Activated CD4-positive, alpha-beta T cell treated with anti-CD3 and anti-CD28 coated beads for 4 hours (primary cell): ENCODE data around the gene NCCRP1.

ENCODE experiments used
- DNase-seq, 2 donors: peaks; one replicate each; pipeline ENCODE4 v3.0.0-alpha.2; 2020

NCCRP1 gene

DNA sequence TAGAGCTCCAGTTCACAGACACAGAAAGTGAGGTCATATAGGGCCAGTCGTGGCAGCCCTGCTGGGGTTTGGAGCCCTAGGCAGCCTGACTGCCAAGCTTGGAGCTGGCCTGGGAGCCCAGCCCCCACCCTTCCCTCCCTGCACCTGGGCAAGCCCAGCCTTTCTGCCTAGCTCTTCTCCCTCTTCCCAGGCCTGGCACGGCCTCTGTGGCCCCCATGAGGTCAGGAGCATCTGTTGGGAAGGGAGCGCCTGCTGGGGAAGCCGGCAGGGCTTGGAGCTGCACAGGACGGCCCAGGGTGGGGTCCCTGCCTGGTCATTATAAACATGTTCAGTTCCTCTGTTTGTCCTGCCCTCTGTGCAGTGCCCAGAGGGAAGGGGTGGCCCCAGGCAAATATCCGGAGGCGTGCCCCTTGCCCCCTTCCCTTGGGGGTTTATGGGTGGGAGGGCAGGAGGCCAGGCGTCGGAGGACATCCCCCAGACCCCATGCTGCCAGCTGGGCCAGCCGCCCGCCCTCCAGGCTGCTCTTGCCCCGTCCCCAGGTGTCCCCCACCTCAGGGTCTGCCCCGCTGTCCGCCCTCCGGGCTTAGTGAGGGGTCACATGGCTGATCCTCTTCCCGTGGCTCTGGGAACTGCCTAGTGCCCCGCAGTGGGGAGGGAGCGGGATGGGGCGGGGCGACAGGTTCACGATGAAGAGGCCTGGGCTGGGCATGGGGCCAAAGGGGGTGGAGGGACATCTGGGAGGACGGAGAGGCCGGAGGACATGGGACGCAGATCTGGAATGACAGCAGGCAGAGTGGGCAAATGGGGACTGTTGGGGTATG is 30.0 kb upstream of the NCCRP1 start:
- DNase-seq: no peak

DNA sequence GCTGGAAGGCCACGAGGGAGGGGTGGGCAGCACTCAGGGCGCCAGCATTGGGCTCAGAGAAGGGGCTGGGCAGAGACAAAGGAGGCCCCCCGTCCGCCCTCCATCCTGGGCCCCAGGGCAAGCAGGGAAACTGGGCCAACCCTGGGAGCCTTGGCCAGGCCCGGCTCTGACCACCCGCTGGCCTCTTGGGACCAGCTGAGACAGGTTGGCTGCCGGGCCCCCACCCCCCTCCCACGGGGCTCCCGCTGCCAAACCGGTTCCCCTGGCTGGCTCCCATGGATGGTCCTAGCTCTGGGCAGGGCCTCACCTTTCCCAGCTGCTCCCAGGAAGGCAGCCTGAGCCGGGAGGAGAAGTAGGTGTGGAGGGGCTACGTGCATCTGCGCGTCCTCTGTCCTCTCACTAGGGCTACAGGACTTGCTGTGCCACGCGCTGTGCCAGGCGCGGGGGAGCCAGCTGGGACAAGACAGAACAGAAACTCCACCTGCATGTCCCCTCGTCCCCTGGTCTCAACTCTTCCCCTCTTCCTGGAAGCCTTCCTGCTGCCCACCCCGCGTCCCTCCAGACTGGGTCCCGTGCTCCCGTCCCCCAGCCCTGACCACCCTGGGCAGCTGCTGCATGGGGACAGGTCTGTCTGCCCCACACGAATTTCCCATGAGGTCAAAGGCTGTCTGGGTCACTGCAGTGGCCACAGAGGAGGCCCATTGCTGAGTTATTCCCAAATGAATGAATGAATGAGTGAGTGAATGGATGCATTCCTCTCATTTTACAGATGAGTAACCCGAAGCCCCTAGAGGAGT is 29.1 kb upstream of the NCCRP1 start:
- DNase-seq: no peak

DNA sequence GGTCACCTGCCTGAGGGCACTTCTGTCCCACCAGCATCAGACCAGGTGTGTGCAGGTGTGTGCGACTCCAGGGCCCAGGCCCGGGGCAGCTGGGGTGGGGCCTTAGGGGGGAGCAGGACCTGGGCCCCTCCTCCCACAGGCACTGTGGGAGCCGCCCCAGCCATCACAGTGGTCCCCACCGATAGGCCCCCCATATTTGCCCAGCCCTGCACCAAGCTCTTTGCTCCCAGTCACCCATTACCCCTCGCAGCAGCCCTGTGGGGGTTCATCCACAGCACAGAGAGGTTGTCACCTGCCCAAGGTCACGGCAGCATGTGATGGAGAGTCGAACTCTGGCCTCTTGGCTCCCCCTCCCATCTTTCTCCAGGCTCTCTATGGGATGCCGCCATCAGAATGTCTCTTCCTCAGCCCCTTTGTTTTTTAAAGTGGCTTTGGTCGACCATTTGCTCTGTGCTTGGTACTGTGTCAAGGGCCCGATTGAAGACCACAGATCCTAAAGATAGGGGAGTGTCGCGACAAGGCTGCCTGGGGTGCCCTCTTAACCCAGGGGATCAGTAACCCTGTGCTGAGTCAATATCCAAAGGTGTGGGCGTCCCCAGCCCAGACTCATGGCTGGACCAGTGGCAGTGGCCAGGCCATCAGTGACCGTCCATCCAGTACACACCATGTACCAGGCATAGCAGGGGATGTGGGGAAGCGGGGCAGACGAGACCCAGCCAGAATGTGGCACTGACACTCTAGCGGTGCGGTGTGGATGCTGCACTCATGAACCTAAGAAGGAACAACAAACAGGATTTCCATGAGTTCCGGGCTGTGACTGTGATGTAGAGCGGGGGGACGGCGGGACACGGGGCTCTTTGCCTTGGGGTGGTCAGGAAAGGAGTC is 28.3 kb upstream of the NCCRP1 start:
- DNase-seq: no peak

DNA sequence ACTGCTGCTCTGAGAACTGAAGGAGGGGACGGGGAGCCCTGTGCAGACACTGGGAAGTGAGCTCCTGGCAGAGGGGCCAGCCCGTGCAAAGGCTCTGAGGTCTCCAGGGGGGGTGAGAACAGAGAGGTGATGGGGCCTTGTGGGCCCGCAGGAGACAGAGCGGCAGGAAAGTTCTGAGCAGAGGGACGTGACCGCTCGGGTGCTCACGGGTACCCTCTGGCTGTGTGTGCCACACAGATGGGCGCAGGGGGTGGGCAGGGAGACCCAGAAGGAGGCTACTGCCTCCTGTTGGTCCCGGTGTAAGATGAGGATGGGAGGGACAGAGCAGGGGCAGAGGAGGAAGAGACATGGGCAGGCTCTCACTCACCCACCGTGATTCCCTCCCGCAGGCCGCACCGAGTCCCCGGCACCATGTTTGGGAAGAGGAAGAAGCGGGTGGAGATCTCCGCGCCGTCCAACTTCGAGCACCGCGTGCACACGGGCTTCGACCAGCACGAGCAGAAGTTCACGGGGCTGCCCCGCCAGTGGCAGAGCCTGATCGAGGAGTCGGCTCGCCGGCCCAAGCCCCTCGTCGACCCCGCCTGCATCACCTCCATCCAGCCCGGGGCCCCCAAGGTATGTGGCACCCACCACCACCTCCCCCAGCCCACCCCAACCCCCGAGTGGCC is 27.5 kb upstream of the NCCRP1 start:
- DNase-seq: no peak

DNA sequence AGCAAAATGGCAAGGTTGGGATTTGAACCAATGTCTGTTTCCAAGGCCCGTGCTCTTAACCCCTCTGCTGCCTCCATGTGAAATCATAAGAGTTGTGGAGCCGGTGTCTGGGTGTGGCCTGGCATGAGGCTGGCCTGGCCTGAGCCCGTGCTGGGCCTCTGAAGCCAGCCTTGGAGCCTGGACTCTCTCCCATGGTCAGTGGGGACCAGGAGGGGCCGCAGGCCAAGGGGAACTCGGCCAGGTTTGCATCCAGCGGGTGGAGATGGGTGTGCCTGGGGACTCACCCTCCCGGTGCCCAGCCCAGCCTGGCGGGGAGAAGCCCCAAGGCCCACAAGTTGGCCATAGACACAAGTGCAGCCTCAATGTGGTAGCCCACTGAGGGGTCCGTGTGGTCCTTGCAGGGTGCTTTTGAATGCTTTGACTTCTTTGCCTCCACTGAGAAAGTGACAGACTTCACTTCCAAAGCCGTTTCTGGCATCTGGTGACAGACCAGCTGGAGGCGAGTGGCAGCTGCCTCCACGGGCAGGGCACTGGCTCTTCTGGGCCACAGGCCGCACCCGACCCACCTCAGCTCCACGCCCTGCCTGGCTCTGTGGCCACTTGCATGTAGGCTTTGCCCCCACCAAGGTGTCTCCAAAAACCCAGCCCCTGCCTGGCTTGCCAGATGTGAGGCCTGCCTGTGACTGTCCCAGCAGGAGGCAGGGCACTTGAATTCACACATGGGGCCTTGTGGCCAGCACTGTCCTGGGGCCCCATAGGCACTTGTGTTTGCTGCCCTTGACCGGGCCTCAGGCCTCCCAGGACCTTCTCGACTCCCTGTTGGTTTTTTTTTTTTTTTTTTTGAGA is 26.2 kb upstream of the NCCRP1 start:
- no peak for DNase-seq

DNA sequence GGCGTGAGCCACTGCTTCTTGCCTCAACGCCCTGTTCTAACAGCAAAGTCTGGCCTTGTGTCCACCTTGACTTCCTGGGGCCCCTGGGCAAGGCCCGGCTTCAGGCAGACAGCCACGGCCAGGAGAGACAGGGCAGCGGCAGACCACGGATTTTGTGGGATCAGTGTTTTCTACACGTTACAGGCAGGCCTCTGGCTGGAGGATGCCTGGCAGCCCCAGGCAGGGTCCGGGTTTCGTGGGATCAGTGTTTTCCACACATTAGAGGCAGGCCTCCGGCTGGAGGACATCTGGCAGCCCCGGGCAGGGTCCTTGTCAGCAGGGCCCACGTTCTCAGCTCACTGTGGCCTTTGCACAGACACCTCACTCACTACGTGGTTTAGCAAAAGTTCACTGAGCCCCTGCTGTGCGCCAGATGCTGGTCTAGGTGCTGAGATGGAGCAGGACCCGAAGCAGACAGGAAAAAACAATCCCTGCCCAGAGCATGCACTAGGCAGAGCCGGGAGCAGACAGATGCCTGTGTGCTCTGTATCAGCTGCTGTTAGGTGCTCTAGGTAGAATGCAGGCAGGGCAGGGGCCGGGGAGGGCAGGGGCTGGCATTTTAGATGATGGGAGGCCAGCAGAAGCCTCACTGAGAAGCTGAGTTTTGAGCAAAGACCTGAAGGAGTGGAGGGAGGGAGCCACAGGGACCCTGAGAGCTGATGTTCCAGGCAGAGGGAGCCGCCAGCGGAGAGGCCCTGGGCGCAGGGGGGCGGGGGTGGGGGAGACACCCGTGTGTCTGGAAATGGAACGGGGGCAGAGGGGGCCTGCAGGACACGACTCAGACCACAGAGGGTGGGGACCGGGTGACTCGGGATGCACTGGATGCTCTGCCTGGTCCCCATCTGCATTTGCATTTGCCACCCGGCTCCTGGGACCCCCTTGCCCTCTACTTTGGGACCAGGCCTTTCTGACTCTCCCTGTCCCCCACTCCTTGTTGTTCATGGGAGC is 25.0 kb upstream of the NCCRP1 start:
- DNase-seq: no peak

DNA sequence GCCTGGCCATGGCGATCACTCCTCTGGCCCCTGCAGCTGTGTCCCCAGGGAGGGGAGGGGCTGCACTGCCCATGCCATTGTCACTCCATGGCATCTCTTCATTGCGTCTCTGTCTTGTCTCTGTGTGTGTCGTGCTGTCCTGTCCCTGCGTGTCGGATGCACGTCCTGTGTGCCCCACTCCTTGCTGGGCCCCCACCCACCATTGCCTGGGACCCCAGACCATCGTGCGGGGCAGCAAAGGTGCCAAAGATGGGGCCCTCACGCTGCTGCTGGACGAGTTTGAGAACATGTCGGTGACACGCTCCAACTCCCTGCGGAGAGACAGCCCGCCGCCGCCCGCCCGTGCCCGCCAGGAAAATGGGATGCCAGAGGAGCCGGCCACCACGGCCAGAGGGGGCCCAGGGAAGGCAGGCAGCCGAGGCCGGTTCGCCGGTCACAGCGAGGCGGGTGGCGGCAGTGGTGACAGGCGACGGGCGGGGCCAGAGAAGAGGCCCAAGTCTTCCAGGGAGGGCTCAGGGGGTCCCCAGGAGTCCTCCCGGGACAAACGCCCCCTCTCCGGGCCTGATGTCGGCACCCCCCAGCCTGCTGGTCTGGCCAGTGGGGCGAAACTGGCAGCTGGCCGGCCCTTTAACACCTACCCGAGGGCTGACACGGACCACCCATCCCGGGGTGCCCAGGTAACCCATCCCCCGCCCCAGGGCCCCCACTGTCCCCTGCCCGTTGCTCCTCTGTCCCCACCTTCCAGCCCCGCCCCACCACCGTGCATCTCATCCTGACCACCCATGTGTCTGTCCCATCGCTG is 23.9 kb upstream of the NCCRP1 start:
- DNase-seq: no peak

DNA sequence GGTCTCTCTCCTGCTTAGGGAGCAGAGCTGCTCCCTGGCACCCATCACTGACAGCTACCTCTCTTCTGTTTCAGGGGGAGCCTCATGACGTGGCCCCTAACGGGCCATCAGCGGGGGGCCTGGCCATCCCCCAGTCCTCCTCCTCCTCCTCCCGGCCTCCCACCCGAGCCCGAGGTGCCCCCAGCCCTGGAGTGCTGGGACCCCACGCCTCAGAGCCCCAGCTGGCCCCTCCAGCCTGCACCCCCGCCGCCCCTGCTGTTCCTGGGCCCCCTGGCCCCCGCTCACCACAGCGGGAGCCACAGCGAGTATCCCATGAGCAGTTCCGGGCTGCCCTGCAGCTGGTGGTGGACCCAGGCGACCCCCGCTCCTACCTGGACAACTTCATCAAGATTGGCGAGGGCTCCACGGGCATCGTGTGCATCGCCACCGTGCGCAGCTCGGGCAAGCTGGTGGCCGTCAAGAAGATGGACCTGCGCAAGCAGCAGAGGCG is 23.2 kb upstream of the NCCRP1 start:
- no peak for DNase-seq

DNA sequence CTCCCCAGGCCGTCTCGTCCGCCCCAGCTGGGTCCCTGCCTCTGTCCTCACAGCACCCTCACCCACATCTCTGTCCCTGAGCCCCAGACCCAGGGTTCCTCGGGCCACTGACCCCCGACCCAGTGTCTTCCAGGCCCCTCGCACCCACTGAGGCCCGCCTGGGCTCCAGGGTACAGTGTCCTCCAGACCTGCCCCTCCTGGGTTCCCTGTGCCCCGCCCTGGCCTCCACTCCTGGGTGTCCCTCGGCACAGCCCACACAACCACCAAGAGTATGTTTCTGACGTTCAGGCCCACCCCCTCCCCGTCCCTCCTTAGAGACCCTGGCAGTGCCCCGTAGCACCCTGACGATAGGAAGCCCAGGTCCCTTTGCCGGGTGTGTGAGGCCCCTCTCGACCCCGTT is 22.6 kb upstream of the NCCRP1 start:
- no peak for DNase-seq

DNA sequence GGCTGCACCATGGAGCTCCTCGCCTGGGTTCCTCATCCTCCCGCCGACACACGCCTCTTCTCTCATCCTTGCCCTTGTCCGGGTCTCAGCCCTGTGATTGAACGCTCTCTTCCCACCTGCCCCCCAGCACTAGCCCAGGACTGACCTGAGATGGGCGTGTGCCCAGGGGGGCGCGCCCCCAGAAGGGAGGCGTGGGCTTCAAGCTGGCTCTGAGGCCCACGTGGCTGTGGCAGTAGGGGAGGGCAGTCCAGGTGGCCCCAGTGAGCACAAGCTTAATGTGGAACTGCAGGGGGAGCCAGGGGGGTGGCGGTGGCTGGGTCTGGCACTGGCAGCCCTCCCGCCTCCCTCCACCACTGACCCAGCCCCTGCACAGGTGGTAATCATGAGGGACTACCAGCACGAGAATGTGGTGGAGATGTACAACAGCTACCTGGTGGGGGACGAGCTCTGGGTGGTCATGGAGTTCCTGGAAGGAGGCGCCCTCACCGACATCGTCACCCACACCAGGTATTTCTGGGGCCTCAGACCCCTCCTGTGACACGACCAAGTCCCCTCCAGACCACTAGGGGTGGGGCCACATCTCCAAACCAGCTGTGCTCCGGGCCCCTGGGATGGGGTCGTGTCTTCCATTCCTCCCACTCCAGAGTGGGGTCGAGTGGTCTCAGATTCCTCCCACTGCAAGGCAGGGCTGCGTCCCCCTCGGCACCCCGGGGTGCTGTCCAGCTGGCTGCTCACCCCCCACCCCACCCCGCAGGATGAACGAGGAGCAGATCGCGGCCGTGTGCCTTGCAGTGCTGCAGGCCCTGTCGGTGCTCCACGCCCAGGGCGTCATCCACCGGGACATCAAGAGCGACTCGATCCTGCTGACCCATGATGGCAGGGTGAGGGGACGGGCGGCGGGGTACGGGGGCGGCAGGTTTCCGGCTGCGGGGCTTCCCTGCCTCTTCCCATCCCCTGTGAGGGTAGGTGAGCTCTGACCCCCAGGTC is 21.9 kb upstream of the NCCRP1 start:
- DNase-seq: no peak

DNA sequence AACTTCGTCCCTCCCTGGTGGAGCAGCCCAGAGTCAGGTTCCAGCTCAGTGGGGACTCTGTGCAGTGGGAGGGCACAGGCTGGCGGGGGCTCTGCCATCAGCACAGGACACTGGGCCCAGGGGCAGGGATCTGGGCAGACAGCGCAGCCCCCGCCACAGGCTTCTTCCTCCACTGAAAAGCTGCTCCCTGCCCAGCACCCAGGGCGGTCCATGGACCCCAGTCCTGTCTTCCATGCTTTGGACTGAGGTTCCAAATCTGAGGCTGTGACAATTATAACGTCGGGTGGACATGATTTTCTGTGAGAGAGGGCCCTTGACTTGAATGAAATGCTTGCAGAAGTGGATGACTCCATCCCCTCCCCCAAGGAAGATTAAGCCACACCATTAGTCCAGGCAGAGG is 21.2 kb upstream of the NCCRP1 start:
- no peak for DNase-seq

DNA sequence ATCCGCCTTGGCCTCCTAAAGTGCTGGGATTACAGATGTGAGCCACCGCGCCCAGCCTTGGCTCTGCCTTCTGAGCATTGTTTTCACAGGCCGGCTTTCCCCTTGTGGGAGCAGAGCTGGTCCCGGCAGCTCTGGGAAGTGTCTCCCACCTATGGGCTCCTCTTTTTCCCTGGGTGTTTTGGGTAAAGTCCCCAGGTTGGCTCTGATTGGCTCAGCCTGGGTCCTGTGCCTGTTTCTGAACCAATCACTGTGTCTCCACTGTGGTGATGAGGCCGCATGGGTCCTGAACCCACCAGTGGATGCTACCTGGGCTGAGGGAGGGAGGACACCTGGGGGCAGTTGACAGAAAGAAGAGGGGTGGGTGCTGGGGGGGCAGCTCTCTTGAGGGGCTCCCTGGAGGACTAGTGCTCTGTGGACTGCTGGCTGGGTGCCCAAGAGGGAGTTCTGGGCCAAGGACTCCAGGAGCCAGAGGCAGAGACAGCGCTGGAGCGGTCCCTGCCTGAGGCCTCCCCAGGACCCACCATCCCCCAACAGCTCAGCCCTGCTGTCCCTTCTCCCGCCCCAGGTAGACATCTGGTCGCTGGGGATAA is 19.6 kb upstream of the NCCRP1 start:
- no peak for DNase-seq

DNA sequence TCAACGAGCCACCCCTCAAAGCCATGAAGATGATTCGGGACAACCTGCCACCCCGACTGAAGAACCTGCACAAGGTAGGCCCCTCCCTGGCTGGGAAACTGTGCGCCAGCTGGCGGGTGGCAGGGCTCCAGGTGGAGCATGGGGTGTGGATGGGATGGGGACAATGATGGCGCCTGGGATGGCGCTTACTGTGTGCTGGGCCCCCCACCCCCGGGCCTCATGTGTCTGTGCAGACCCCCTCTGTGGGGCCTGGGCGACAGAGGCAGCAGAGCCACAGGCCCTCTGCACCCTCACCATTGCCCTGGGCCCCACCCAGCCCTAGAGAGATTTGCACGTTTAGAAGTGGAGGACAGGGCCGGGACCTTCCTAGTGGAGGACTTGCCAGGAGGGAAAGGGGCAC is 19.0 kb upstream of the NCCRP1 start:
- no peak for DNase-seq

DNA sequence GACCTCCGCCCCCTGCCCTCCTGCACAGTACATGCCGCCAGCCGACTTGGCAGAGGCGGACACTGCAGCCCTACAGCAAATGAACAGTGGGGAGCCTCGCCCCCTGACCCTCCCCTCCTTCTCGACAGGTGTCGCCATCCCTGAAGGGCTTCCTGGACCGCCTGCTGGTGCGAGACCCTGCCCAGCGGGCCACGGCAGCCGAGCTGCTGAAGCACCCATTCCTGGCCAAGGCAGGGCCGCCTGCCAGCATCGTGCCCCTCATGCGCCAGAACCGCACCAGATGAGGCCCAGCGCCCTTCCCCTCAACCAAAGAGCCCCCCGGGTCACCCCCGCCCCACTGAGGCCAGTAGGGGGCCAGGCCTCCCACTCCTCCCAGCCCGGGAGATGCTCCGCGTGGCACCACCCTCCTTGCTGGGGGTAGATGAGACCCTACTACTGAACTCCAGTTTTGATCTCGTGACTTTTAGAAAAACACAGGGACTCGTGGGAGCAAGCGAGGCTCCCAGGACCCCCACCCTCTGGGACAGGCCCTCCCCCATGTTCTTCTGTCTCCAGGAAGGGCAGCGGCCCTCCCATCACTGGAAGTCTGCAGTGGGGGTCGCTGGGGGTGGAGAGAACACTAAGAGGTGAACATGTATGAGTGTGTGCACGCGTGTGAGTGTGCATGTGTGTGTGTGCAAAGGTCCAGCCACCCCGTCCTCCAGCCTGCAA is 18.3 kb upstream of the NCCRP1 start:
- no peak for DNase-seq

DNA sequence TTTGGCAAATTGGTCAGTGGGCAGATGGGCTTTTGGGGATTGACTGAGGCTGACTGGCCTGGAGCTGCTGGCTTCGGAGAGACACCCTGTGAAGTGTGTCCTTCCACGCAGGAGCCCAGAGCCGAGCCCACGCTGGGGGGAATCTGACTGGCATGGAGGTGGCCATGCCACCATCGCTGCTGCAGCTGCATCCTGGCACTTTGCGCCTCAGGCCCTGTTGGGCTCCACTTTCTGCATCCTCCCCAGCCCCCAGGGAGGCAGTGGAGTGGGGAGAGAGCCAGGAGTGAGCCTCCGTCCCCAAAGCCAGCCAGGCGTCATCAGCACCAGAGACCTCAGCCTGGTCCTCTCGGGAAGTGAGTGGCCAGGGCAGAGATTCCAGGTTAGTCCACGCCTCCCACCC is 17.0 kb upstream of the NCCRP1 start:
- no peak for DNase-seq

DNA sequence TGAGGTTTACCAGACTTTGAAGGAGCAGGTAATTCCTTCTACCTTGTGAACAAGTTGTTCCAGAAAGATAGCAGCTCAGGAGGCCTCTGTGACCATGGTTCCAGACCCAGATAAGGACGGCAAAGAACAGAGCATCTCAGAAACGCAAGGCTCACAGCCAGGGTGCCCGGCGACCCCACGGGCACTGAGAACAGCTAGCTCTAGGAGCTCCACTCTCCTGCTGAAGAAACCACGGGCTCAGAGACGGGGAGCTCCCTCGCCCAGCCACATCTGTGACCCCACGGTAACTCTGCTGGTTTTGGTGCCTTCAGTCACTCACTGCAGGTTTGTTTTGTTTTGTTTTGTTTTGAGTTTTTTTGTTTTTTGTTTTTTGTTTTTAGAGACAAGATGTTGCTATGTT is 16.0 kb upstream of the NCCRP1 start:
- DNase-seq: no peak
